RWPE1 (cell line): ENCODE results near the gene CERS2.

Source experiments
- CTCF ChIA-PET: fragments of 350-600 bp; sonication (Branson Sonifier 250); formaldehyde crosslinking; extraction: SDS; loops from one replicate; lab custom pipeline; 2021; lab: Yijun Ruan, JAX
- POLR2A ChIA-PET: fragments of 400-600 bp; formaldehyde crosslinking; extraction: SDS; loops from one replicate; lab custom pipeline; 2020; ENCODE audit warnings: antibody characterized with exemption; ENCODE audit not compliant: low non-redundant PET; lab: Yijun Ruan, JAX
- DNase-seq: peaks from one replicate; pipeline ENCODE4 v3.0.0; 2012; ENCODE audit warnings: low spot score
- H3K27ac ChIP-seq: fragments of 450-650 bp; 2 replicates; pipeline ENCODE4 v1.5.1; 2017
- TF ChIP-seq, protein P1 (sequence below): fragments of 450-650 bp; conservative IDR thresholded peaks from 2 replicates; pipeline ENCODE4 v1.5.1; 2017; ENCODE audit warnings: low read depth, mild to moderate bottlenecking

Gene CERS2

GRCh38 chr1:150999926-151000325 is 25.3 kb upstream of the CERS2 start:
- no peak for DNase-seq
- TF ChIP-seq, protein P1, sequence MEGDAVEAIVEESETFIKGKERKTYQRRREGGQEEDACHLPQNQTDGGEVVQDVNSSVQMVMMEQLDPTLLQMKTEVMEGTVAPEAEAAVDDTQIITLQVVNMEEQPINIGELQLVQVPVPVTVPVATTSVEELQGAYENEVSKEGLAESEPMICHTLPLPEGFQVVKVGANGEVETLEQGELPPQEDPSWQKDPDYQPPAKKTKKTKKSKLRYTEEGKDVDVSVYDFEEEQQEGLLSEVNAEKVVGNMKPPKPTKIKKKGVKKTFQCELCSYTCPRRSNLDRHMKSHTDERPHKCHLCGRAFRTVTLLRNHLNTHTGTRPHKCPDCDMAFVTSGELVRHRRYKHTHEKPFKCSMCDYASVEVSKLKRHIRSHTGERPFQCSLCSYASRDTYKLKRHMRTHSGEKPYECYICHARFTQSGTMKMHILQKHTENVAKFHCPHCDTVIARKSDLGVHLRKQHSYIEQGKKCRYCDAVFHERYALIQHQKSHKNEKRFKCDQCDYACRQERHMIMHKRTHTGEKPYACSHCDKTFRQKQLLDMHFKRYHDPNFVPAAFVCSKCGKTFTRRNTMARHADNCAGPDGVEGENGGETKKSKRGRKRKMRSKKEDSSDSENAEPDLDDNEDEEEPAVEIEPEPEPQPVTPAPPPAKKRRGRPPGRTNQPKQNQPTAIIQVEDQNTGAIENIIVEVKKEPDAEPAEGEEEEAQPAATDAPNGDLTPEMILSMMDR, result no peak
- H3K27ac ChIP-seq, result no peak overlapping the region
- ChIA-PET POLR2A (interaction anchor here (0.6 kb wide), 1 partner anchor 30 kb away, joined by 7 read pairs; no protein-coding TSS in a partner anchor), CTCF (interaction anchor here (0.6 kb wide), 1 partner anchor 34 kb away, joined by 4 read pairs; no protein-coding TSS in a partner anchor)

DNA sequence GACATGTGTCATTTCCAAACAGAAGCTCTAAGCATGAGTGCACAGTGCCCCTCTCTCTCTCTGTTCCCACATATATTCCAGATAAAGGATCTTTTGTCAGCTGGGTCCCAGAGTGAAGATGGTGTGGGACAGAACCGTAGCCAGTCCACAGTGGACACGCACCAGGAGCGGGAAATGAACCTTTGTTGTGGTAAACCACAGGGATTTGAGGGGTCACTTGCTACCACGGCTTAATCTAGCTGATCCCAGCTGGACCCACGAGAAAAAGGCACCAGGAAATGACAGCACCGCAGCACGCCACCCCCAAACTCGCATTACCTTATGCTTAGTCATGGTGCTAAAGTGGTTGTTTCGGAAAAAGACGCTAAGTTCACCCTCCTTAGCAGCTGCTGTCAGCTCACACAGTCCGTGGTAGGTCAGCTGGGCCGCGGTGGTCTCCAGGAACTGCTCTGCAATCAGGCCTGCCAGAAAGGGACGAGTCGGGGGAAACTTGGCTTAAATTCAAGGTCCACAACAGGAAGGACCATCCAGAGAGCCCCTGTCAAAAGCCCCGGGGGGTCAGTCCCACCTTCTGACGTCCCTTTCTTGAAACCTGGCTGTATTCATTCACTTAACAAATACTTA is 24.5 kb upstream of the CERS2 start:
- POLR2A ChIA-PET, result no interaction called here
- CTCF ChIA-PET, result interaction anchor here (0.6 kb wide), 1 partner anchor 33 kb away, joined by 4 read pairs; no protein-coding TSS in a partner anchor
- TF ChIP-seq, protein P1, result no peak
- no peak for DNase-seq
- no peak overlapping the region for H3K27ac ChIP-seq

GRCh38 chr1:150997949-150998348 is 23.3 kb upstream of the CERS2 start:
- CTCF ChIA-PET, result interaction anchor here (1.1 to 3.8 kb wide), 2 partner anchors 9 to 18 kb away, joined by 5 to 17 read pairs; partner anchors contain the start of gene MINDY1
- no peak for DNase-seq
- peak overlapping the region; percentile 16 for H3K27ac ChIP-seq
- TF ChIP-seq, protein P1, result no peak
- POLR2A ChIA-PET, result interaction anchor here (0.6 kb wide), 1 partner anchor 9 kb away, joined by 3 read pairs; the partner anchor contains the start of gene MINDY1

GRCh38 chr1:150997126-150997872 is 22.7 kb upstream of the CERS2 start:
- POLR2A ChIA-PET, result interaction anchor here (0.6 kb wide), 1 partner anchor 9 kb away, joined by 3 read pairs; the partner anchor contains the start of gene MINDY1
- DNase-seq, result no peak
- CTCF ChIA-PET, result interaction anchor here (0.6 to 3.8 kb wide), 6 partner anchors 9 to 633 kb away, joined by 3 to 17 read pairs (median 4); partner anchors contain the start of genes MINDY1 and RPRD2
- TF ChIP-seq, protein P1, result no peak
- peak overlapping the region; percentile 16 for H3K27ac ChIP-seq

GRCh38 chr1:150995896-150996295 is 21.3 kb upstream of the CERS2 start:
- ChIA-PET CTCF (interaction anchor here (0.6 to 3.8 kb wide), 20 partner anchors 10 to 1762 kb away, joined by 3 to 23 read pairs (median 4); partner anchors contain the start of genes ANXA9, C1orf56, KPRP and MINDY1), POLR2A (interaction anchor here (0.7 to 1.2 kb wide), 2 partner anchors 11 to 458 kb away, joined by 3 to 6 read pairs; partner anchors contain the start of gene MINDY1)
- no peak for DNase-seq
- TF ChIP-seq, protein P1, result peak; percentile 81
- no peak overlapping the region for H3K27ac ChIP-seq

- 0 out of 2 replicates have a peak overlapping the region, but pooled peaks have one; percentile 1 for H3K27ac ChIP-seq
- POLR2A ChIA-PET, result interaction anchor here (0.7 to 1.2 kb wide), 2 partner anchors 11 to 458 kb away, joined by 3 to 6 read pairs; partner anchors contain the start of gene MINDY1
- TF ChIP-seq, protein P1, result no peak
- CTCF ChIA-PET, result interaction anchor here (0.6 to 3.8 kb wide), 14 partner anchors 10 to 1762 kb away, joined by 3 to 23 read pairs (median 4); partner anchors contain the start of genes ANXA9, KPRP and MINDY1
- no peak for DNase-seq
Observed at GRCh38 chr1:150995460-150995859, 20.8 kb upstream of the CERS2 start.
